Lower lobe of right lung (tissue), 2 donors: Measurements from ENCODE around the gene RYK. TPM values are rescaled to one million over a fixed set of nuclear protein-coding genes. Genes with fewer than 3 reads are reported as not detected.

Experiments used
- ATAC-seq, 2 donors: fragments of 200-7000 bp; cut with Tn5 transposase; one replicate each; pipeline ENCODE4 v1.9.1; 2020 to 2022; ENCODE audit warnings: mild to moderate bottlenecking in 2 of 2, moderate library complexity in 2 of 2
- DNase-seq: peaks from one replicate; pipeline ENCODE4 v3.0.0-alpha.2; 2020
- H3K27ac ChIP-seq: fragments of 200-600 bp; one replicate; pipeline ENCODE4 v1.8.0; 2022
- H3K27me3 ChIP-seq: fragments of 200-600 bp; one replicate; pipeline ENCODE4 v1.8.0; 2022; ENCODE audit warnings: low read depth
- H3K36me3 ChIP-seq: fragments of 200-600 bp; one replicate; pipeline ENCODE4 v1.8.0; 2022; ENCODE audit warnings: mild to moderate bottlenecking
- H3K4me1 ChIP-seq: fragments of 200-600 bp; one replicate; pipeline ENCODE4 v1.8.0; 2022
- H3K4me3 ChIP-seq: fragments of 200-600 bp; one replicate; pipeline ENCODE4 v1.8.0; 2022; ENCODE audit warnings: mild to moderate bottlenecking
- H3K9me3 ChIP-seq: fragments of 200-600 bp; one replicate; pipeline ENCODE4 v1.8.0; 2022
- CTCF ChIP-seq: fragments of 200-600 bp; IDR thresholded peaks from one replicate; pipeline ENCODE4 v1.8.0; 2022; ENCODE audit warnings: antibody characterized with exemption, mild to moderate bottlenecking
- intact Hi-C: fragments of 100-400 bp; cut with DNase I; formaldehyde crosslinking; loops from one replicate; pipeline ENCODE4 v1.11.0; 2022
- total RNA-seq: library from RNA; stranded (reverse); fragmentation: NEBNext Ultra II Directional; extraction: Animal tissue kit (Norgen Biotek cat#: 25700); gene quantifications from one replicate; pipeline ENCODE4 v1.2.1, GENCODE V29; 2021
- donor health status: DM: no; HTN: yes; CAD: no; lungs with severe emphysema.

Gene RYK
- total RNA-seq, 1 donor from 2014 or later = 46.3 TPM

GRCh38 chr3:134253475-134254226 is 3.0 kb upstream of the RYK start:
- H3K4me1 ChIP-seq = peaks cover 24% of the 10 kb centered on the region
- no peak overlapping the region for H3K27ac ChIP-seq
- H3K9me3 ChIP-seq = no peaks in the 10 kb centered on the region
- no peak for DNase-seq
- intact Hi-C loops = no loop called here
- no peak overlapping the region for H3K4me3 ChIP-seq
- H3K27me3 ChIP-seq = no peaks in the 10 kb centered on the region
- no peaks in the 10 kb centered on the region for H3K36me3 ChIP-seq
- TF ChIP-seq CTCF = no peak
- no peak for ATAC-seq

- no peak for DNase-seq
- Histone ChIP-seq H3K27ac (peak overlapping the region; percentile 22), H3K4me1 (peaks cover 33% of the 10 kb centered on the region), H3K27me3 (no peaks in the 10 kb centered on the region), H3K9me3 (no peaks in the 10 kb centered on the region), H3K4me3 (no peak overlapping the region), H3K36me3 (no peaks in the 10 kb centered on the region)
- intact Hi-C loops = no loop called here
- no peak for TF ChIP-seq CTCF
- ATAC-seq = no peak
Observed at GRCh38 chr3:134252766-134253165, 2.1 kb upstream of the RYK start.

- ATAC-seq (no peak), DNase-seq (no peak)
- Histone ChIP-seq H3K4me3 (peak overlapping the region; percentile 82), H3K4me1 (peaks cover 38% of the 10 kb centered on the region), H3K36me3 (no peaks in the 10 kb centered on the region), H3K27me3 (no peaks in the 10 kb centered on the region), H3K27ac (peak overlapping the region; percentile 86), H3K9me3 (no peaks in the 10 kb centered on the region)
- intact Hi-C loops = no loop called here
- TF ChIP-seq CTCF = no peak
Observed at GRCh38 chr3:134251731-134252391, 1.2 kb upstream of the RYK start.

- no peak for TF ChIP-seq CTCF
- Histone ChIP-seq H3K4me1 (peaks cover 48% of the 10 kb centered on the region), H3K9me3 (no peaks in the 10 kb centered on the region), H3K36me3 (no peaks in the 10 kb centered on the region), H3K4me3 (peak overlapping the region; percentile 82), H3K27ac (peak overlapping the region; percentile 86), H3K27me3 (no peaks in the 10 kb centered on the region)
- intact Hi-C loops = no loop called here
- ATAC-seq = peak; percentile 81 to 83
- peak; percentile 78 for DNase-seq
Observed at GRCh38 chr3:134249935-134250716, 533 bp downstream of the RYK start.

- ATAC-seq = no peak
- intact Hi-C loops = no loop called here
Observed at GRCh38 chr3:134249296-134249841, 1.3 kb downstream of the RYK start.

More at GRCh38 chr3:134249296-134249841, 1.3 kb downstream of the RYK start:
- H3K27ac ChIP-seq = peak overlapping the region; percentile 86
- H3K4me1 ChIP-seq = peaks cover 48% of the 10 kb centered on the region
- no peaks in the 10 kb centered on the region for H3K27me3 ChIP-seq
- no peaks in the 10 kb centered on the region for H3K36me3 ChIP-seq
- peak overlapping the region; percentile 82 for H3K4me3 ChIP-seq
- no peak for DNase-seq
- no peaks in the 10 kb centered on the region for H3K9me3 ChIP-seq
- TF ChIP-seq CTCF = no peak
